GM19240 (cell line): ENCODE data around the gene OR1L6.

Experiments used
- DNase-seq: peaks from one replicate; pipeline ENCODE4 v3.0.0; 2011; ENCODE audit warnings: low spot score; ENCODE audit not compliant: insufficient read length

OR1L6 gene

GRCh38 chr9:122742003-122742402 lies at the start of gene OR1L6:
OR1L6 (plus strand) TSS chr9:122742303; CDS start chr9:122749848, 7,545 bp downstream.
- DNase-seq = no peak

GRCh38 chr9:122695696-122696095 lies 46.4 kb upstream of the OR1L6 start:
- no peak for DNase-seq

- no peak for DNase-seq
Measured at GRCh38 chr9:122718038-122718437, 24.1 kb upstream of the OR1L6 start.

- no peak for DNase-seq
Measured at GRCh38 chr9:122719218-122719617, 22.9 kb upstream of the OR1L6 start.

GRCh38 chr9:122723690-122724089 lies 18.4 kb upstream of the OR1L6 start, which contains the start of gene OR1L4:
OR1L4 (plus strand) TSS chr9:122723990; CDS start chr9:122723990, 0 bp downstream.
- no peak for DNase-seq

GRCh38 chr9:122754825-122755224 lies 12.7 kb downstream of the OR1L6 start:
- DNase-seq = no peak

- no peak for DNase-seq
Measured at GRCh38 chr9:122767817-122768216, 25.7 kb downstream of the OR1L6 start.

GRCh38 chr9:122777052-122777451 lies 34.9 kb downstream of the OR1L6 start:
- DNase-seq = no peak

GRCh38 chr9:122777935-122778627 lies 36.0 kb downstream of the OR1L6 start:
- DNase-seq = no peak

- no peak for DNase-seq
Measured at GRCh38 chr9:122779181-122779580, 37.1 kb downstream of the OR1L6 start.

- DNase-seq = no peak
Measured at GRCh38 chr9:122780026-122780425, 37.9 kb downstream of the OR1L6 start.

- no peak for DNase-seq
Measured at GRCh38 chr9:122781671-122782070, 39.6 kb downstream of the OR1L6 start.

GRCh38 chr9:122785269-122785668 lies 43.2 kb downstream of the OR1L6 start:
- DNase-seq = no peak

- no peak for DNase-seq
Measured at GRCh38 chr9:122786338-122786737, 44.2 kb downstream of the OR1L6 start.

- no peak for DNase-seq
Measured at GRCh38 chr9:122788831-122789230, 46.7 kb downstream of the OR1L6 start, which contains the start of gene OR5C1. OR5C1 (plus strand) TSS chr9:122788933; CDS start chr9:122788933, 0 bp downstream.

GRCh38 chr9:122789256-122790046 lies 47.3 kb downstream of the OR1L6 start:
- no peak for DNase-seq

- no peak for DNase-seq
Measured at GRCh38 chr9:122791872-122792669, 50.0 kb downstream of the OR1L6 start.

- no peak for DNase-seq
Measured at GRCh38 chr9:122797316-122798063, 55.4 kb downstream of the OR1L6 start.
